Vagina (tissue), 2 donors: Measurements from ENCODE around the gene PARD6G.

Experiments
- POLR2A ChIP-seq, 2 donors: fragments of 450-650 bp; IDR thresholded peaks; one replicate each; pipeline ENCODE4 v1.6.1; 2017; ENCODE audit warnings: antibody characterized with exemption in 2 of 2, mild to moderate bottlenecking in 2 of 2, moderate library complexity in 2 of 2
- POLR2AphosphoS5 ChIP-seq, 2 donors: sonication (generic); formaldehyde crosslinking; IDR thresholded peaks; one replicate each; pipeline ENCODE4 v1.9.0; 2017; ENCODE audit warnings: antibody characterized with exemption in 2 of 2, mild to moderate bottlenecking in 2 of 2, low read depth in 1 of 2; ENCODE audit not compliant: insufficient read depth in 1 of 2
- TF ChIP-seq, protein P1 (sequence below), 3 experiments: fragments of 450-650 bp in 2 of 3; fragments of 200-600 bp in 1 of 3; sonication (generic) in 1 of 3; IDR thresholded peaks; one replicate each; pipeline ENCODE4 v1.5.1; 2017 to 2019; ENCODE audit warnings: antibody characterized with exemption in 3 of 3, mild to moderate bottlenecking in 2 of 3, moderate library complexity in 2 of 3

DNA sequence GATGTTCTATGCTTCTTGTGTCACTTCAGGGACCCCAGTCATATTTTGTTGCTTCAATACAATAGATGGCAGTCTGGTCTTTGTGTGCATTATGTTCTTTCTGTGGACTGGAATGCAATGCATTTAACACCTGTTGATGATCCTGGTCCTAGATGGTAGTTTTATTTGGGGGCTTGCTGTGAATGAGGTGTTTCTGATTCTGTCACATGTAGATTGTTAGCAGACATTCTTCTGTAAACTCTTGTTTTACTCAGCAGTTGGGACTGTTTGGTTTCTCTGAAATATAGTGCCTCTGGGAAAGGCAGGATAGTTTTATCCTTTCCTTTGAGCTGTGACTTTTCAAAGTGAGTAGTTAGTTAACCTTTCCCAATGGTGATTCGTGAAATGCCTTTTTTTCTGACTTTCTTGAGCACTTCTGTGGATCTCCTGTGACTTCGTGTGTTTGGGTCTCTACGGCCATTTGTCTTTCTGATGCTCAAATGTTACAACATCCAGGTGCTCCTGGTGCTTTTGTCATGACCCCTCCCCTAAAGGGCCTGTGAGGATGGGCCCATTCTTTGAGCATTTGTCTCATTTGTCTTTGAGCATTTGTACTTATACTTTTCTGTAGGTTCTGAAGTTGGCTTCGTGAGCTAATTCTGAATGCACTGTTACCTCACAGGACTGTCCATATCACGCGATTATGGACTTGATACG, 117.5 kb downstream of the PARD6G start:
- TF ChIP-seq, protein P1, sequence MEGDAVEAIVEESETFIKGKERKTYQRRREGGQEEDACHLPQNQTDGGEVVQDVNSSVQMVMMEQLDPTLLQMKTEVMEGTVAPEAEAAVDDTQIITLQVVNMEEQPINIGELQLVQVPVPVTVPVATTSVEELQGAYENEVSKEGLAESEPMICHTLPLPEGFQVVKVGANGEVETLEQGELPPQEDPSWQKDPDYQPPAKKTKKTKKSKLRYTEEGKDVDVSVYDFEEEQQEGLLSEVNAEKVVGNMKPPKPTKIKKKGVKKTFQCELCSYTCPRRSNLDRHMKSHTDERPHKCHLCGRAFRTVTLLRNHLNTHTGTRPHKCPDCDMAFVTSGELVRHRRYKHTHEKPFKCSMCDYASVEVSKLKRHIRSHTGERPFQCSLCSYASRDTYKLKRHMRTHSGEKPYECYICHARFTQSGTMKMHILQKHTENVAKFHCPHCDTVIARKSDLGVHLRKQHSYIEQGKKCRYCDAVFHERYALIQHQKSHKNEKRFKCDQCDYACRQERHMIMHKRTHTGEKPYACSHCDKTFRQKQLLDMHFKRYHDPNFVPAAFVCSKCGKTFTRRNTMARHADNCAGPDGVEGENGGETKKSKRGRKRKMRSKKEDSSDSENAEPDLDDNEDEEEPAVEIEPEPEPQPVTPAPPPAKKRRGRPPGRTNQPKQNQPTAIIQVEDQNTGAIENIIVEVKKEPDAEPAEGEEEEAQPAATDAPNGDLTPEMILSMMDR (IDR thresholded peaks at IDR 0.05): no peak
- no peak for TF ChIP-seq POLR2A (IDR thresholded peaks at IDR 0.05)
- TF ChIP-seq POLR2AphosphoS5 (IDR thresholded peaks at IDR 0.05; ENCODE audit: insufficient read depth in 1 of 2, low read depth in 1 of 2): no peak
